ENCODE measurements around the gene NFIA. TPM values are rescaled to one million over a fixed set of nuclear protein-coding genes. Genes with fewer than 3 reads are reported as not detected.
A peak's percentile ranks its signal among the peaks of the same experiment; 100 is the strongest.

The NFIA gene
- total RNA-seq, 2 donors from 2014 or later, result 61.4 to 86.3 TPM

DNA sequence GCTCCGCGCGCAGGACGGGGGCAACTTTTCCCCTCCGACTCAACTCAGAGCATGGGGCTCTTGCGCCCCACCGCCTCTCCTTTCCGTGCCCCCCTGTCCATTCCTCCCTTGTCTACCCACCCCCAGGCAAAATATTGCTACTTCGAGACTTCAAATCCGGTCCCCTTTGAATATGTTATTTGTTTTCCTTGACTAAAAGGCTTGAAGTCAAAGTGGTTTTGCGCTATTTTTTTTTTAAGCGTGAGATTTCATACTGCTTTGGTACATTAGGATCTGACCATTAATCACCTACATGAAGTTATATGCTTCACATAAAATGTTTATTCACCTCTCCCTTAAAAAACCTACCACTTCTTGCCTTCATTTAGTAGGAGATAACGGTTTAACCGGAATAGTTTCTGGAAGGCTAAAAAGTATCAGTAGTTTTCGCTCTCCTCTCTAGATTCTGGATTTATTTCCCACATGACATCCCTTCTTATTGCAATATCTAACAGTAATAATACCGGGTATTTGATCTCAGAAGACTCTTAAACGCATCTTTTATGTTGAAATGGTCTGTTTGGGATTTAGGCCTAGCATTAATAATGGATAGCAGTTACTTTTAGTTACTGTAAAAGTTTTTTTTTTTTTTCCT, 1.6 kb downstream of the NFIA start:
- TF ChIP-seq POLR2AphosphoS5 (IDR thresholded peaks at IDR 0.05) (no peak), POLR2A (IDR thresholded peaks at IDR 0.05) (no peak)
- TF ChIP-seq, protein P1, sequence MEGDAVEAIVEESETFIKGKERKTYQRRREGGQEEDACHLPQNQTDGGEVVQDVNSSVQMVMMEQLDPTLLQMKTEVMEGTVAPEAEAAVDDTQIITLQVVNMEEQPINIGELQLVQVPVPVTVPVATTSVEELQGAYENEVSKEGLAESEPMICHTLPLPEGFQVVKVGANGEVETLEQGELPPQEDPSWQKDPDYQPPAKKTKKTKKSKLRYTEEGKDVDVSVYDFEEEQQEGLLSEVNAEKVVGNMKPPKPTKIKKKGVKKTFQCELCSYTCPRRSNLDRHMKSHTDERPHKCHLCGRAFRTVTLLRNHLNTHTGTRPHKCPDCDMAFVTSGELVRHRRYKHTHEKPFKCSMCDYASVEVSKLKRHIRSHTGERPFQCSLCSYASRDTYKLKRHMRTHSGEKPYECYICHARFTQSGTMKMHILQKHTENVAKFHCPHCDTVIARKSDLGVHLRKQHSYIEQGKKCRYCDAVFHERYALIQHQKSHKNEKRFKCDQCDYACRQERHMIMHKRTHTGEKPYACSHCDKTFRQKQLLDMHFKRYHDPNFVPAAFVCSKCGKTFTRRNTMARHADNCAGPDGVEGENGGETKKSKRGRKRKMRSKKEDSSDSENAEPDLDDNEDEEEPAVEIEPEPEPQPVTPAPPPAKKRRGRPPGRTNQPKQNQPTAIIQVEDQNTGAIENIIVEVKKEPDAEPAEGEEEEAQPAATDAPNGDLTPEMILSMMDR (IDR thresholded peaks at IDR 0.05), result no peak
- H3K36me3 ChIP-seq, result peaks cover 0 to 6% of the 10 kb centered on the region in 2 donors
- no peaks in the 10 kb centered on the region for H3K9me3 ChIP-seq
- H3K27me3 ChIP-seq (replicated peaks; ENCODE audit: insufficient read depth), result no peaks in the 10 kb centered on the region
- peak overlapping the region; percentile 89 to 97 for H3K27ac ChIP-seq
- intact Hi-C loops (cut with DNase I), result loop anchor here (5.0 to 10.0 kb wide), 2 partner anchors 98 to 371 kb away; no protein-coding TSS in a partner anchor
- no peak for DNase-seq (ENCODE audit: low spot score)
- WGBS, result 4% methylated on average over 17 of the region's 17 CpGs
- H3K4me3 ChIP-seq, result peak overlapping the region; percentile 89 to 91
- H3K4me1 ChIP-seq (replicated peaks), result peaks cover 8% of the 10 kb centered on the region

DNA sequence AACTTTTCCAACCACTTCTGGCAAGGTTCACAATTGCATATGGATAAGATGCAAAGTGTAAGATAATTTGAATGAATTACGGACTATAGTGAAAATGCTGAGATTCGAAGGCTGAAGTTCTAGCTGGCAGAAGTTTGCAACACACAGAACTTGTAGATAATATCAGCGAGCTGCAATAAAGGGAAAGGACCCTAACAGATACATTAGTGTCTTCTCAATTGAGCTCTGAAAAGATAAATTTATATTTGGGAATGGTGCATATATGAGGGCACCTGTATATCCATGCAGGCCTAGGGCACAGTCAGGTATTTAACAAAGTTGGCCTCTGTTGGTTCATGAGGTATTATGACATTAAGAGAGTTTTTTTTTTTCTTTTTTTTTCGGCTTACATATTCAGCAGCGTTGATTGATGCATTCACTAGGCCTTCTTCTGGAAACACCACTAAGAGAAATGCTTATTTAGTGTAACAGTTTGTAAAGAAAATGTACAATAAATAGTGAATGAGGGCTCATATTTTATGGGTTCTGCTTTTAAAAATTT, 2.2 kb downstream of the NFIA start:
- 10% methylated on average over 5 of the region's 5 CpGs for WGBS
- DNase-seq (ENCODE audit: low spot score), result no peak
- intact Hi-C loops (cut with DNase I), result loop anchor here (5.0 to 10.0 kb wide), 3 partner anchors 43 to 370 kb away; no protein-coding TSS in a partner anchor
- peaks cover 0 to 6% of the 10 kb centered on the region in 2 donors for H3K36me3 ChIP-seq
- peaks cover 1% of the 10 kb centered on the region for H3K4me1 ChIP-seq (replicated peaks)
- peak overlapping the region; percentile 89 to 91 for H3K4me3 ChIP-seq
- TF ChIP-seq, protein P1 (IDR thresholded peaks at IDR 0.05), result no peak
- no peak for TF ChIP-seq POLR2AphosphoS5 (IDR thresholded peaks at IDR 0.05)
- TF ChIP-seq POLR2A (IDR thresholded peaks at IDR 0.05), result no peak
- H3K27me3 ChIP-seq (replicated peaks; ENCODE audit: insufficient read depth), result no peaks in the 10 kb centered on the region
- H3K27ac ChIP-seq, result peak overlapping the region; percentile 89 to 97
- H3K9me3 ChIP-seq, result no peaks in the 10 kb centered on the region

DNA sequence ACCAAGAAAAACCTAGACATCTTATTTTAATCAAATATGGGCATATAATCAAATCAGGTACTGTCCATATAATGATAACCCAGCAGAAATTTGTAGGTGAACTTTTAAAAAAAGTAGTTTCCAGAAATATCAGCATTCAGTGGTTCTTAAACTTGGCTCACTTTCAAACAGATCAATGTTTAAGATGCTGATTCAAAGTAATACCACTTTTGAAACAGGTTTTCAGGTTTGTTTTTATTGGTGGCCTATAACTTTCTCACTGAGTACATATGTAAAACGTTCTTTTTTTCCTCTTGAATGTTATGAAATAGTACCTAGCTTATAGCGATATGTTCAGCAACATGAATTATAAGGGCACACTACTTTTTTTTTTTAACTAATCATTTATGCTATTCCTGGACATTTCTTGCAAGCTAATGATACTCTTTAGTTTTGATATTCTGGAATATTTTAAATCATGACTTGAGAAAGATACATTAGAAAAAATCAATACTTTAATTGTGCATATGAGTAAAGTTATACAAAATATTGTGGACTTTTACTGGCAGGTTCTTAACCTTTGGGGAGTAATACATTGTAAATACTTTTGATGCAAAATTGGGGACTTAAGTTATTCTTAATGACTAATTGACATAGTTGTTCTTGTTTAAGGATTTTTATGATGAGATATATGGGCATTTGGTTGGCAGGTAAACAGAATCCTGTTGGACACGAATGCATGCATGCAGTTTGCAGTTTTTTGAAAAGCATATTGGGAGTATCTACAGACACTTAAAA, 3.0 kb downstream of the NFIA start:
- intact Hi-C loops (cut with DNase I), result loop anchor here (5.0 to 10.0 kb wide), 2 partner anchors 42 to 369 kb away; no protein-coding TSS in a partner anchor
- Histone ChIP-seq H3K4me3 (peak overlapping the region; percentile 2 to 91), H3K4me1 (replicated peaks) (no peaks in the 10 kb centered on the region), H3K36me3 (peaks cover 0 to 6% of the 10 kb centered on the region in 2 donors), H3K9me3 (no peaks in the 10 kb centered on the region), H3K27me3 (replicated peaks; ENCODE audit: insufficient read depth) (no peaks in the 10 kb centered on the region), H3K27ac (peak overlapping the region; percentile 89 to 97)
- TF ChIP-seq POLR2AphosphoS5 (IDR thresholded peaks at IDR 0.05) (no peak), POLR2A (IDR thresholded peaks at IDR 0.05) (no peak)
- TF ChIP-seq, protein P1 (IDR thresholded peaks at IDR 0.05), result no peak
- 7% methylated on average over 3 of the region's 3 CpGs for WGBS
- DNase-seq (ENCODE audit: low spot score), result no peak

DNA sequence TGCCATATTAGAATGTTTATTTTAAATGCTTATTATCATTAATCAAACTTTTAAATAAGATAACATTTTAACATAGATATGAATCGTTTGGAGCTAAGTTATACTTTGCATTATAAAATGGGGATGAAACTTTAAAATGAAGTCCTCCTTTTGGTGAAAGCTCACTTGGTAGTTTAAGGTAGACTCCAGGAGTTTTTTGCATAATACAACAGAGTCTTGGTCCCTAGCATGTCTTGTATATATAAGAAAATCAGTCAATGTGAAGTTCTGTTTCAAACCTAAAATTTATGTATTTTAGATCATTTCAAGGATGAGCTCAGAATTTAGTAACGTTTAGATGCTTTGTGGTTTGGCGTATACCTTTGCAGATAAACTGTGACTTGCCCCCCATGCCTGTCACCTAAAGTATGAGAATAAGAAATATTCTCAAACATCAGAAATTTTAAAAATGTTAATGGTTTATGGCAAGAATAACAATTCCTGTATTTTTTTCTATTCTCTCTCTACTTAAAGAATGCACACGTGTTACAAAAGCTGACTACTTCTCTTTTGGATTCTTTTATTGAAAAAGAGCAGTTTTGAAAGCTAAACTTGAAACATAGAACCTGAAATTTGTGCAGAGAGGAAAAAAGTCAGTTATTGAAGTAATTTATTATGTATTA, 3.8 kb downstream of the NFIA start:
- Histone ChIP-seq H3K27me3 (replicated peaks; ENCODE audit: insufficient read depth) (no peaks in the 10 kb centered on the region), H3K9me3 (no peaks in the 10 kb centered on the region), H3K4me3 (peak overlapping the region; percentile 2 to 91), H3K36me3 (peaks cover 0 to 6% of the 10 kb centered on the region in 2 donors), H3K4me1 (replicated peaks) (no peaks in the 10 kb centered on the region), H3K27ac (peak overlapping the region; percentile 89 to 97)
- no peak for TF ChIP-seq POLR2A (IDR thresholded peaks at IDR 0.05)
- TF ChIP-seq POLR2AphosphoS5 (IDR thresholded peaks at IDR 0.05), result no peak
- TF ChIP-seq, protein P1 (IDR thresholded peaks at IDR 0.05), result no peak
- DNase-seq (ENCODE audit: low spot score), result no peak
- WGBS, result 34% methylated on average over 4 of the region's 4 CpGs
- intact Hi-C loops (cut with DNase I), result loop anchor here (5.0 to 10.0 kb wide), 2 partner anchors 41 to 369 kb away; no protein-coding TSS in a partner anchor

All from prostate gland (tissue), 2 donors.